ENCODE results near the gene LRRC28. TPM values are rescaled to one million over a fixed set of nuclear protein-coding genes. Genes with fewer than 3 reads are reported as not detected.

LRRC28 gene
- total and polyA plus RNA-seq, 10 of the 15 experiments (the other 5 are each of a cell fraction or from before 2014, with no cell fraction given) = 21.3 to 54.9 (median 27.7) TPM

DNA sequence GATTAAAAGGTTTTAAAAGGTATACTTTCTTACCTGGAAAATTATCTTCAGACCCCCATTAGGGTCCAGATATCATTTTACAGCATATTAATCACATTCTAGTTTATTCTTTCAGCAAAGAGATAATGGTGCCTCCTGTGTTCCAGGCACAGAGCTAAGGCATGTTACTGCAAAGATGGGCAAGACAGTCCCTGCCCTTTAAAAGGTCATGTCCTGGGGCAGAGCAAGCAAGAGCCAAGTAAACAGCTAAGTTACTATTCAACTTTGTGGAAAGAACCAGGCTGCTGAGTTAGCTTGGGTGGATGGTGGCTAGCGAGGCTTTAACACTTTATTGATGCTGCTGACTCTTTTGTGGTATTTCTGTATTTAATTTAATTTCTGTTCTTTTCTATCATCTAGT is 75.0 kb downstream of the LRRC28 start:
- no peak for FAIRE-seq

DNA sequence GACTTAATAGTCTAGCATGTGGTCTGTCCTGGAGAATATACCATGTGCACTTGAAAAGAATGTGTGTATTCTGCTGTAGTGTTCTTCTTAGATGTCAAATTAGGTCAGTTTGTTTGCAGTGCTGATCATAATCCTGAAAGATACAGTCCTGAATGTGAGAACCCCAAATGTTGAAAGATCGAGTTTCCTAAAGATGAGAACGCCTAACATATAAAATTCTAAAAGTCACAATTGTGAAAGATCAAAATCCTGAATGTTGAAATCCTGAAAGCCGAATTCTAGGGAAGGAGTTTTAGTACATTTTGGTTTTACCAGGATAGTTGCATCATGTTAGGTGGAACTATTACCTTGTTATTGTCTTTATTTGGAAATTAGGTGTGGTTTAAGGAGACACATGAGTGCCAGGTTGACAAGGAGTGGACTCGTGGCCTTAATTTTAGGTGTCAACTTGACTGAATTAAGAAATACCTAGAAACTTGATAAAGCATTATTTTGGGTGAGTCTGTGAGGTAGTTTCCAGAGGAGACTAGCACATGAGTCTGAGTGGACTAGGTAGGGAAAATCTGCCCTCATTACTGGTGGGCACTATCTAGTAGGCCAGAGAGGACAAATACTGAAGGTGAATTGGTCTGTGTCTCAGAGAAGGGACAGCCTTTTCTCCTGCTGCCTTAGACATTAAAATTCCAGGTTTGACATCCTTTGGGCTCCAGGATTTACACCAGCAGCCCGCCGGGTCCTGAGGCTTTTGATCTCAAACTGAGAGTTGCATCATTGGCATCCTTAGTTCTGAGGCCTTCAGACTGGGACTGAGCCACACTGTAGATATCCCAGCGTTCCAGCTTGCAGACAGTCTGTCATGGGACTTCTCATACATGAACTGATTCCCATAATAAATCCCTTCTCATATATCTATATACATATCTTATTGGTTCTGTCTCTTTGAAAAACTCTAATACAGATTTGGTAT is 77.1 kb downstream of the LRRC28 start:
- TF ChIP-seq, protein P1, sequence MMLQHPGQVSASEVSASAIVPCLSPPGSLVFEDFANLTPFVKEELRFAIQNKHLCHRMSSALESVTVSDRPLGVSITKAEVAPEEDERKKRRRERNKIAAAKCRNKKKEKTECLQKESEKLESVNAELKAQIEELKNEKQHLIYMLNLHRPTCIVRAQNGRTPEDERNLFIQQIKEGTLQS (IDR thresholded peaks at IDR 0.05; ENCODE audit: borderline replicate concordance, extremely low read depth, low read depth, low read length) = no peak
- TF ChIP-seq YBX1 (IDR thresholded peaks at IDR 0.05) (no peak), POLR2AphosphoS5 (IDR thresholded peaks at IDR 0.05; ENCODE audit: low read length) (no peak), CREB1 (IDR thresholded peaks at IDR 0.05; ENCODE audit: low read depth) (no peak), YY1 (IDR thresholded peaks at IDR 0.05; ENCODE audit: low read depth, low read length) (no peak), SPI1 (IDR thresholded peaks at IDR 0.05; ENCODE audit: borderline replicate concordance, insufficient read depth, low read depth, low read length) (no peak), CHD2 (IDR thresholded peaks at IDR 0.05; ENCODE audit: borderline replicate concordance, low read depth, low read length) (no peak), MTA3 (IDR thresholded peaks at IDR 0.05; ENCODE audit: borderline replicate concordance, low read length) (no peak), IRF4 (IDR thresholded peaks at IDR 0.05; ENCODE audit: low read depth, low read length) (no peak), EP300 (IDR thresholded peaks at IDR 0.05; ENCODE audit: borderline replicate concordance in 1 of 2, control insufficient read depth in 1 of 2, low read depth in 2 of 2, low read length in 2 of 2) (no peak)

More for the DNA sequence above, 75.0 kb downstream of the LRRC28 start:
- intact Hi-C loops (cut with micrococcal nuclease; ENCODE audit: unreplicated experiment) (no loop called here), in situ Hi-C loops (cut with MboI) (no loop called here)
- TF ChIP-seq SRF (IDR thresholded peaks at IDR 0.05; ENCODE audit: low read depth in 2 of 2, low read length in 2 of 2) = no peak
- no peak for TF ChIP-seq PAX5 (IDR thresholded peaks at IDR 0.05; ENCODE audit: borderline replicate concordance, low read depth, low read length)
- no peak for TF ChIP-seq NFYB (IDR thresholded peaks at IDR 0.05; ENCODE audit: insufficient read depth, low read depth, low read length)
- TF ChIP-seq CHD2 (IDR thresholded peaks at IDR 0.05; ENCODE audit: borderline replicate concordance, low read depth, low read length) = no peak
- TF ChIP-seq CBFB (IDR thresholded peaks at IDR 0.05; ENCODE audit: low read depth) = no peak
- no peak for TF ChIP-seq SMC3 (IDR thresholded peaks at IDR 0.05; ENCODE audit: borderline replicate concordance, low read length)
- TF ChIP-seq HDAC6 (IDR thresholded peaks at IDR 0.05; ENCODE audit: unreplicated experiment) = no peak
- no peak for TF ChIP-seq ZBED1 (IDR thresholded peaks at IDR 0.05; ENCODE audit: borderline replicate concordance)
- no peak for TF ChIP-seq SP1 (IDR thresholded peaks at IDR 0.05; ENCODE audit: low read depth, low read length)
- 95% methylated on average over 1 of the region's 1 CpG for WGBS (ENCODE audit: insufficient coverage, insufficient replicate concordance, low lambda C conversion rate, missing lambda C conversion rate)
- H2AFZ ChIP-seq (ENCODE audit: control insufficient read depth, low read depth, low read length) = no peak overlapping the region
- DNase-seq (ENCODE audit: low read depth, low spot score) (no peak), ATAC-seq (peak; percentile 52)
- no peaks in the 10 kb centered on the region; the same call in 1 of the 2 replicates for H3K4me1 ChIP-seq (ENCODE audit: control insufficient read depth, insufficient read depth, low read length)
- ChIA-PET CTCF (interaction anchor here (0.6 to 0.7 kb wide), 2 partner anchors 22 to 387 kb away, joined by 3 read pairs; no protein-coding TSS in a partner anchor), RAD21 (ENCODE audit: unreplicated experiment) (no interaction called here), POLR2A (no interaction called here), SMC1A (ENCODE audit: uncharacterized antibody, unreplicated experiment) (interaction anchor here (0.9 to 1.4 kb wide), 3 partner anchors 8 to 52 kb away, joined by 3 to 4 read pairs (median 3); no protein-coding TSS in a partner anchor)
- no peaks in the 10 kb centered on the region for H4K20me1 ChIP-seq (ENCODE audit: control insufficient read depth, insufficient read depth)
- H3K9me3 ChIP-seq (replicated peaks; ENCODE audit: control insufficient read depth, insufficient read depth, low read length) = peaks cover 2% of the 10 kb centered on the region; the same call in 2 of the 3 replicates
- H3K27ac ChIP-seq (ENCODE audit: control insufficient read depth, insufficient read depth) = no peak overlapping the region
- no peak overlapping the region for H3K4me3 ChIP-seq
- no peaks in the 10 kb centered on the region for H3K27me3 ChIP-seq (replicated peaks in 1 of 2; ENCODE audit: control insufficient read depth in 2 of 2, insufficient read depth in 2 of 2, low read length in 1 of 2)
- H3K36me3 ChIP-seq (ENCODE audit: control insufficient read depth in 2 of 2, insufficient read depth in 2 of 2, low read length in 1 of 2) = no peaks in the 10 kb centered on the region
- no peaks in the 10 kb centered on the region for H3K79me2 ChIP-seq (ENCODE audit: control insufficient read depth, insufficient read depth, low read length)
- H3K9ac ChIP-seq (ENCODE audit: control insufficient read depth, insufficient read depth, low read length) = no peak overlapping the region
- no peak overlapping the region for H3K4me2 ChIP-seq (ENCODE audit: control insufficient read depth, insufficient read depth)
- BruUV-seq (replicated peaks) = no TSS peak

More for the DNA sequence above, 77.1 kb downstream of the LRRC28 start:
- DNase-seq (ENCODE audit: low read depth, low spot score) = no peak
- ChIA-PET RAD21 (ENCODE audit: unreplicated experiment) (no interaction called here), CTCF (no interaction called here), SMC1A (ENCODE audit: uncharacterized antibody, unreplicated experiment) (no interaction called here), POLR2A (no interaction called here)
- H3K4me3 ChIP-seq = no peak overlapping the region
- H3K27ac ChIP-seq (ENCODE audit: control insufficient read depth, insufficient read depth) = no peak overlapping the region
- H3K4me2 ChIP-seq (ENCODE audit: control insufficient read depth, insufficient read depth) = no peak overlapping the region
- ATAC-seq = no peak
- in situ Hi-C loops (cut with MboI) = no loop called here
- H3K79me2 ChIP-seq (ENCODE audit: control insufficient read depth, insufficient read depth, low read length) = no peaks in the 10 kb centered on the region
- peaks cover 2% of the 10 kb centered on the region; the same call in 2 of the 3 replicates for H3K9me3 ChIP-seq (replicated peaks; ENCODE audit: control insufficient read depth, insufficient read depth, low read length)
- no peaks in the 10 kb centered on the region for H3K36me3 ChIP-seq (ENCODE audit: control insufficient read depth in 2 of 2, insufficient read depth in 2 of 2, low read length in 1 of 2)
- H2AFZ ChIP-seq (ENCODE audit: control insufficient read depth, low read depth, low read length) = no peak overlapping the region
- no peak for FAIRE-seq
- no peaks in the 10 kb centered on the region for H4K20me1 ChIP-seq (ENCODE audit: control insufficient read depth, insufficient read depth)
- no peak overlapping the region for H3K9ac ChIP-seq (ENCODE audit: control insufficient read depth, insufficient read depth, low read length)
- H3K4me1 ChIP-seq (ENCODE audit: control insufficient read depth, insufficient read depth, low read length) = no peaks in the 10 kb centered on the region; the same call in 1 of the 2 replicates
- 97% methylated on average over 7 of the region's 7 CpGs for WGBS (ENCODE audit: insufficient coverage, insufficient replicate concordance, low lambda C conversion rate, missing lambda C conversion rate)
- intact Hi-C loops (cut with micrococcal nuclease; ENCODE audit: unreplicated experiment) = no loop called here
- H3K27me3 ChIP-seq (replicated peaks in 1 of 2; ENCODE audit: control insufficient read depth in 2 of 2, insufficient read depth in 2 of 2, low read length in 1 of 2) = no peaks in the 10 kb centered on the region
- BruUV-seq (replicated peaks) = no TSS peak
